Heart right ventricle (tissue), 16 donors: ENCODE results near the gene TUBA8. TPM values are rescaled to one million over a fixed set of nuclear protein-coding genes. Genes with fewer than 3 reads are reported as not detected.
A peak's percentile ranks its signal among the peaks of the same experiment; 100 is the strongest.

Source experiments
- ATAC-seq, 8 donors: fragments of 200-7000 bp; cut with Tn5 transposase; one replicate each; pipeline ENCODE4 v1.9.1; 2020; ENCODE audit warnings: mild to moderate bottlenecking in 8 of 8, moderate library complexity in 8 of 8, moderate number of reproducible peaks in 1 of 8
- DNase-seq, 2 donors: peaks; one replicate each; pipeline ENCODE4 v3.0.0-alpha.2; 2020
- H3K27ac ChIP-seq, 10 donors: fragments of 200-600 bp; sonication (generic) in 2 of 10; one replicate each; pipeline versions ENCODE4 v1.5.0 to v1.8.0; 2020 to 2022; ENCODE audit warnings: mild to moderate bottlenecking in 3 of 10
- H3K27me3 ChIP-seq, 7 donors: fragments of 200-600 bp; one replicate each; pipeline ENCODE4 v1.8.0; 2021 to 2022; ENCODE audit warnings: mild to moderate bottlenecking in 2 of 7
- H3K36me3 ChIP-seq, 9 donors: fragments of 200-600 bp; sonication (generic) in 1 of 9; one replicate each; pipeline versions ENCODE4 v1.5.0 to v1.8.0; 2020 to 2022; ENCODE audit warnings: mild to moderate bottlenecking in 2 of 9
- H3K4me1 ChIP-seq, 9 donors: fragments of 200-600 bp; sonication (generic) in 1 of 9; one replicate each; pipeline versions ENCODE4 v1.5.0 to v1.8.0; 2020 to 2022; ENCODE audit warnings: mild to moderate bottlenecking in 4 of 9
- H3K4me3 ChIP-seq, 10 donors: fragments of 200-600 bp; sonication (generic) in 2 of 10; one replicate each; pipeline versions ENCODE4 v1.5.0 to v1.8.0; 2020 to 2022; ENCODE audit warnings: mild to moderate bottlenecking in 7 of 10, moderate library complexity in 2 of 10
- H3K9me3 ChIP-seq, 11 donors: fragments of 200-600 bp in 10 of 11; sonication (generic) in 2 of 11; one replicate each; pipeline versions ENCODE4 v1.5.0 to v1.8.0; 2013 to 2022; ENCODE audit warnings: mild to moderate bottlenecking in 2 of 11, control low read depth in 1 of 11, moderate library complexity in 1 of 11
- CTCF ChIP-seq, 9 donors: fragments of 200-600 bp; sonication (generic) in 2 of 9; IDR thresholded peaks; one replicate each; pipeline versions ENCODE4 v1.5.0 to v1.8.0; 2021 to 2022; ENCODE audit warnings: antibody characterized with exemption in 9 of 9, mild to moderate bottlenecking in 5 of 9, moderate library complexity in 1 of 9
- WGBS, 2 donors: extraction: QIAGEN DNeasy Blood & Tissue Kit; methylation state at CpG; one replicate each; pipeline ENCODE4 v1.1.7; 2013; ENCODE audit warnings: inconsistent platforms in 1 of 2; 5-methylcytosine and 5-hydroxymethylcytosine counted together
- intact Hi-C, 10 donors: fragments of 100-400 bp; cut with DNase I; formaldehyde crosslinking; loops; one replicate each; pipeline versions ENCODE4 v1.11.1 to v1.14.2; 2022
- polyA plus RNA-seq, 2 donors: library from polyadenylated mRNA; stranded (reverse); fragments of 200-250 nt; gene quantifications; one replicate each; pipeline ENCODE4 v1.2.3, GENCODE V29; 2013
- total RNA-seq, 10 donors: library from RNA; stranded (reverse); fragmentation: NEBNext Ultra II Directional in 3 of 10; extraction: Animal tissue kit (Norgen Biotek cat#: 25700) in 3 of 10; gene quantifications; one replicate each; pipeline versions ENCODE4 v1.2.1 to v1.2.4, GENCODE V29; 2021 to 2023
- donor health status: Arrhythmogenic right ventricular cardiomyopathy.
- donor health status: ischemic (EF 13 %, LVEDD 7.1; RV severe dilation, severe dysfunction).
- donor health status: healthy with polysubstance abuse.
- donor health status: DM: no; HTN: yes; CAD: no.
- donor health status: DM: no; HTN: no; CAD: no.
- donor health status: ischemic (EF 25% LVEDD 6.9; RV normal size, moderate dysfunction).
- donor health status: ischemic (EF 25% LVEDD 5.7; RV mildly dilated, moderate dysfunction).
- donor health status: healthy.
- donor health status: DM: yes; HTN: yes; CAD: no.
- donor health status: Ischemic cardiomyopathy.
- donor health status: ischemic (EF 35%, LVEDD 5.7; RV mildly dilated, moderate dysfunction).
- donor health status: nonischemic (EF 11% LVEDD 7.7; RV severe dilation, severe dysfunction).
- donor health status: DM: yes; HTN: yes; CAD: no.
- donor health status: PGD.
- donor health status: ischemic (EF 29% LVEDD 5.4; RV normal size, mild dysfunction).
- donor health status: nonischemic (EF 23%, LVEDD 6.1; RV moderate dilation, normal function).

The TUBA8 gene
- total and polyA plus RNA-seq, 12 donors: 44.9 to 183 (median 109) TPM

DNA sequence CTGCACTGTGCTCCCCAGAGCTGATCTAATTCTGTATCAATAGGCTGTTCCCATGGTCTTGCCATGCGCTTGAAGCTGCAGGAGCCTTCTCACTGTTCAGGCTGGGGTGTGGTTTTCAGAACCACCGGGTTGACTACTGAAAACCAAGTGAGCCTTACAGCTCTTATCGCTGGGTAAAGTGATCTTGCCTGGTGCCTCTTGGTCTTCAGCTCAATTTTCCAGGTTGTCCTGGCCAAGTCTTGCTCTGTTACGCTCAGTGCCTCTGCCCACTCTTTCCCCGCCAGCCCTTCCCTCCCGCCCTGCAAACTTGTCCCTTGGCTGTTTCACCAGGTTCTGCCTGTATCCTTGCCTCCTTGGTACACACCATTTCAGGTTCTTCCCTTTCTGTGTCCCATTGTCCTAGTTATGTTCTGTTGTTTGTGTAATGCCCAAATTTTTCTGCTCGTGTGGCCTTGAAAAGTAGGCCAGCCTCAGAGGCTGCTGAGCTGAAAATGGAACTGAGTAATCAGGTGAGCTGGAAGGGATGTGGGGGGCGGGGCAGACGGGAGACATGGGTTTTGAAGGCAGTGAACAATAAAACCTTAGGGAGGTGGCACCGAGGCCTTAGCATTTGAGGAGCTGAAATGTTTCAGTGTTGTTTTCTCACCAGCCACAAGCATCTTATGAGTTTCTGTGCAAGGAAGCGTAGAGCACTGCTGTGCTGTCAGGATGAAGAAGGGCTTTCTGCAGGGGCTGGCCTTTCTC lies 21.6 kb upstream of the TUBA8 start:
- intact Hi-C loops: loop anchor here in 1 of 10 donors (10.0 kb wide), 1 partner anchor 334 kb away; no protein-coding TSS in a partner anchor
- Histone ChIP-seq H3K4me1 (peaks cover 0 to 37% (median 21%) of the 10 kb centered on the region in 9 donors), H3K4me3 (no peak overlapping the region), H3K9me3 (no peaks in the 10 kb centered on the region), H3K36me3 (peaks cover 3 to 69% (median 28%) of the 10 kb centered on the region in 9 donors), H3K27ac (peak overlapping the region in 2 of 10 donors; percentile 4 to 53), H3K27me3 (no peaks in the 10 kb centered on the region)
- no peak for ATAC-seq
- TF ChIP-seq CTCF (IDR thresholded peaks at IDR 0.05): no peak
- no peak for DNase-seq
- 80 to 86% methylated on average over 11 of the region's 11 CpGs for WGBS, 2 donors

- no peak overlapping the region for H3K4me3 ChIP-seq
- H3K27ac ChIP-seq: no peak overlapping the region
- H3K4me1 ChIP-seq: peaks cover 0 to 41% (median 21%) of the 10 kb centered on the region in 9 donors
- H3K36me3 ChIP-seq: peaks cover 3 to 56% (median 24%) of the 10 kb centered on the region in 9 donors
- no peaks in the 10 kb centered on the region for H3K9me3 ChIP-seq
- no peaks in the 10 kb centered on the region for H3K27me3 ChIP-seq
- ATAC-seq (no peak), DNase-seq (no peak)
- intact Hi-C loops: loop anchor here in 2 of 10 donors (5.0 to 10.0 kb wide), 2 partner anchors 55 to 62 kb away; partner anchors contain the start of gene USP18 (in 1 of the 2)
- WGBS, 2 donors: 95% methylated on average over 8 of the region's 8 CpGs
- TF ChIP-seq CTCF (IDR thresholded peaks at IDR 0.05): no peak
Observed at GRCh38 chr22:18090286-18090685, 20.3 kb upstream of the TUBA8 start.

GRCh38 chr22:18091478-18091877 lies 19.1 kb upstream of the TUBA8 start:
- Histone ChIP-seq H3K9me3 (no peaks in the 10 kb centered on the region), H3K27ac (peak overlapping the region; percentile 80 to 94 (median 90)), H3K27me3 (no peaks in the 10 kb centered on the region), H3K4me3 (peak overlapping the region in 9 of 10 donors; percentile 10 to 50 (median 45)), H3K36me3 (peaks cover 3 to 47% (median 19%) of the 10 kb centered on the region in 9 donors), H3K4me1 (peaks cover 0 to 47% (median 28%) of the 10 kb centered on the region in 9 donors)
- WGBS, 2 donors: 58 to 64% methylated on average over 7 of the region's 7 CpGs
- no peak for TF ChIP-seq CTCF (IDR thresholded peaks at IDR 0.05)
- DNase-seq (no peak), ATAC-seq (peak in 7 of 8 donors; percentile 6 to 30 (median 25))
- intact Hi-C loops: loop anchor here in 2 of 10 donors (5.0 to 10.0 kb wide), 2 partner anchors 53 to 61 kb away; partner anchors contain the start of gene USP18 (in 1 of the 2)

- peak in 3 of 9 donors; percentile 29 to 43 (median 40) for TF ChIP-seq CTCF (IDR thresholded peaks at IDR 0.05)
- Histone ChIP-seq H3K4me3 (peak overlapping the region in 9 of 10 donors; percentile 10 to 50 (median 45)), H3K27me3 (no peaks in the 10 kb centered on the region), H3K4me1 (peaks cover 0 to 47% (median 28%) of the 10 kb centered on the region in 9 donors), H3K27ac (peak overlapping the region; percentile 80 to 94 (median 90)), H3K9me3 (no peaks in the 10 kb centered on the region), H3K36me3 (peaks cover 3 to 42% (median 16%) of the 10 kb centered on the region in 9 donors)
- intact Hi-C loops: loop anchor here in 2 of 10 donors (2.0 to 10.0 kb wide), 3 partner anchors 19 to 60 kb away; partner anchors contain the start of genes TUBA8 (in 1 of the 2) and USP18 (in 1 of the 2)
- DNase-seq (peak; percentile 73 to 75), ATAC-seq (peak; percentile 81 to 89 (median 86))
- 6 to 8% methylated on average over 22 of the region's 22 CpGs for WGBS, 2 donors
Observed at GRCh38 chr22:18091916-18092526, 18.6 kb upstream of the TUBA8 start.
